HEK293 (cell line): ENCODE data around the gene ANAPC10.

ENCODE experiments used
- HOXA7 ChIP-seq: sonication (generic); formaldehyde crosslinking; IDR thresholded peaks from 2 replicates; pipeline ENCODE4 v1.8.1; 2022; ENCODE audit warnings: missing genetic modification reagents, borderline replicate concordance
- MYNN ChIP-seq: fragments of 450-650 bp; formaldehyde crosslinking; IDR thresholded peaks from 2 replicates; pipeline ENCODE4 v1.5.1; 2016; ENCODE audit warnings: missing biosample characterization, missing genetic modification characterization, borderline replicate concordance
- PBX3 ChIP-seq: sonication (generic); formaldehyde crosslinking; IDR thresholded peaks from 2 replicates; pipeline ENCODE4 v1.8.1; 2022; ENCODE audit warnings: mild to moderate bottlenecking, moderate library complexity, missing genetic modification reagents
- REST ChIP-seq: fragments of 450-650 bp; formaldehyde crosslinking; IDR thresholded peaks from 2 replicates; pipeline ENCODE4 v1.5.1; 2016; ENCODE audit warnings: missing biosample characterization, missing genetic modification characterization
- ZNF175 ChIP-seq: fragments of 450-650 bp; formaldehyde crosslinking; IDR thresholded peaks from 2 replicates; pipeline ENCODE4 v1.5.1; 2016; ENCODE audit warnings: missing biosample characterization, missing genetic modification characterization
- ZNF184 ChIP-seq: fragments of 450-650 bp; IDR thresholded peaks from 2 replicates; pipeline ENCODE4 v1.5.1; 2018; ENCODE audit warnings: missing biosample characterization, mild to moderate bottlenecking, missing genetic modification characterization
- ZNF23 ChIP-seq: fragments of 450-650 bp; formaldehyde crosslinking; IDR thresholded peaks from 2 replicates; pipeline ENCODE4 v1.5.1; 2016; ENCODE audit warnings: missing biosample characterization, missing genetic modification characterization, borderline replicate concordance
- ZNF350 ChIP-seq: fragments of 450-650 bp; formaldehyde crosslinking; IDR thresholded peaks from 2 replicates; pipeline ENCODE4 v1.5.0; 2017; ENCODE audit warnings: missing biosample characterization, mild to moderate bottlenecking, missing genetic modification characterization
- ZNF501 ChIP-seq: fragments of 450-650 bp; formaldehyde crosslinking; IDR thresholded peaks from 2 replicates; pipeline ENCODE4 v1.5.1; 2016; ENCODE audit warnings: missing biosample characterization, missing genetic modification characterization
- ZNF560 ChIP-seq: fragments of 450-650 bp; formaldehyde crosslinking; IDR thresholded peaks from 2 replicates; pipeline ENCODE4 v1.5.1; 2017; ENCODE audit warnings: missing biosample characterization, missing genetic modification characterization, borderline replicate concordance
- ZSCAN4 ChIP-seq: fragments of 450-650 bp; formaldehyde crosslinking; IDR thresholded peaks from 2 replicates; pipeline ENCODE4 v1.5.1; 2017; ENCODE audit warnings: missing biosample characterization, missing genetic modification characterization
- TF ChIP-seq, protein P1 (sequence below): fragments of 450-650 bp; formaldehyde crosslinking; IDR thresholded peaks from 2 replicates; pipeline ENCODE4 v1.5.1; 2016; ENCODE audit warnings: missing biosample characterization, missing genetic modification characterization
- TF ChIP-seq, protein P2 (sequence below): fragments of 450-650 bp; formaldehyde crosslinking; IDR thresholded peaks from 2 replicates; pipeline ENCODE4 v1.5.1; 2016; ENCODE audit warnings: missing biosample characterization, missing genetic modification characterization

DNA sequence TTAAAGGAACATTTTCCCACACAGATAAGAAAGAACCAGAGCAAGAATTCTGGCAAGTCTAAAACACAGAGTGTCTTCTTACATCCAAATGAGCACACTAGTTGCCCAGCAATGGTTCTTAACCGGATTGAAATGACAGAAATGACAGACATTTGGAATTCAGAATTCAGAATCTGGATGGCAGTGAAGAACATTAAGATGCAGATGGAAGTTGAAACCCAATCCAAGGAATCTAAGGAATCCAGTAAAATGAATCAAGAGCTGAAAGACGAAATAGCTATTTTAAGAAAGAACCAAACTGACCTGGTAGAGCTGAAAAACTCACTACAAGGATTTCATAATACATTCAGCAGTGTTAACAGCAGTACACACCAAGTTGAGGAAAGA is 21.5 kb downstream of the ANAPC10 start:
- TF ChIP-seq ZNF560 (tag by site-specific recombination) (no peak), ZNF501 (no peak), ZSCAN4 (tag by site-specific recombination) (no peak), ZNF23 (tag by site-specific recombination) (no peak), ZNF350 (no peak), ZNF175 (tag by site-specific recombination) (no peak), HOXA7 (CRISPR knock-in tag) (no peak), PBX3 (CRISPR knock-in tag) (no peak), REST (tag by site-specific recombination) (no peak), MYNN (tag by site-specific recombination) (no peak), ZNF184 (no peak)
- TF ChIP-seq, protein P1, sequence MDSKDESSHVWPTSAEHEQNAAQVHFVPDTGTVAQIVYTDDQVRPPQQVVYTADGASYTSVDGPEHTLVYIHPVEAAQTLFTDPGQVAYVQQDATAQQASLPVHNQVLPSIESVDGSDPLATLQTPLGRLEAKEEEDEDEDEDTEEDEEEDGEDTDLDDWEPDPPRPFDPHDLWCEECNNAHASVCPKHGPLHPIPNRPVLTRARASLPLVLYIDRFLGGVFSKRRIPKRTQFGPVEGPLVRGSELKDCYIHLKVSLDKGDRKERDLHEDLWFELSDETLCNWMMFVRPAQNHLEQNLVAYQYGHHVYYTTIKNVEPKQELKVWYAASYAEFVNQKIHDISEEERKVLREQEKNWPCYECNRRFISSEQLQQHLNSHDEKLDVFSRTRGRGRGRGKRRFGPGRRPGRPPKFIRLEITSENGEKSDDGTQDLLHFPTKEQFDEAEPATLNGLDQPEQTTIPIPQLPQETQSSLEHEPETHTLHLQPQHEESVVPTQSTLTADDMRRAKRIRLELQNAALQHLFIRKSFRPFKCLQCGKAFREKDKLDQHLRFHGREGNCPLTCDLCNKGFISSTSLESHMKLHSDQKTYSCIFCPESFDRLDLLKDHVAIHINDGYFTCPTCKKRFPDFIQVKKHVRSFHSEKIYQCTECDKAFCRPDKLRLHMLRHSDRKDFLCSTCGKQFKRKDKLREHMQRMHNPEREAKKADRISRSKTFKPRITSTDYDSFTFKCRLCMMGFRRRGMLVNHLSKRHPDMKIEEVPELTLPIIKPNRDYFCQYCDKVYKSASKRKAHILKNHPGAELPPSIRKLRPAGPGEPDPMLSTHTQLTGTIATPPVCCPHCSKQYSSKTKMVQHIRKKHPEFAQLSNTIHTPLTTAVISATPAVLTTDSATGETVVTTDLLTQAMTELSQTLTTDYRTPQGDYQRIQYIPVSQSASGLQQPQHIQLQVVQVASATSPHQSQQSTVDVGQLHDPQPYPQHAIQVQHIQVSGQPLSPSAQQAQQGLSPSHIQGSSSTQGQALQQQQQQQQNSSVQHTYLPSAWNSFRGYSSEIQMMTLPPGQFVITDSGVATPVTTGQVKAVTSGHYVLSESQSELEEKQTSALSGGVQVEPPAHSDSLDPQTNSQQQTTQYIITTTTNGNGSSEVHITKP (tag by site-specific recombination): no peak
- TF ChIP-seq, protein P2, sequence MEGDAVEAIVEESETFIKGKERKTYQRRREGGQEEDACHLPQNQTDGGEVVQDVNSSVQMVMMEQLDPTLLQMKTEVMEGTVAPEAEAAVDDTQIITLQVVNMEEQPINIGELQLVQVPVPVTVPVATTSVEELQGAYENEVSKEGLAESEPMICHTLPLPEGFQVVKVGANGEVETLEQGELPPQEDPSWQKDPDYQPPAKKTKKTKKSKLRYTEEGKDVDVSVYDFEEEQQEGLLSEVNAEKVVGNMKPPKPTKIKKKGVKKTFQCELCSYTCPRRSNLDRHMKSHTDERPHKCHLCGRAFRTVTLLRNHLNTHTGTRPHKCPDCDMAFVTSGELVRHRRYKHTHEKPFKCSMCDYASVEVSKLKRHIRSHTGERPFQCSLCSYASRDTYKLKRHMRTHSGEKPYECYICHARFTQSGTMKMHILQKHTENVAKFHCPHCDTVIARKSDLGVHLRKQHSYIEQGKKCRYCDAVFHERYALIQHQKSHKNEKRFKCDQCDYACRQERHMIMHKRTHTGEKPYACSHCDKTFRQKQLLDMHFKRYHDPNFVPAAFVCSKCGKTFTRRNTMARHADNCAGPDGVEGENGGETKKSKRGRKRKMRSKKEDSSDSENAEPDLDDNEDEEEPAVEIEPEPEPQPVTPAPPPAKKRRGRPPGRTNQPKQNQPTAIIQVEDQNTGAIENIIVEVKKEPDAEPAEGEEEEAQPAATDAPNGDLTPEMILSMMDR (tag by site-specific recombination): no peak
